H1 (cell line): ENCODE data around the gene HECTD4. TPM values are rescaled to one million over a fixed set of nuclear protein-coding genes. Genes with fewer than 3 reads are reported as not detected.

Experiments
- CHD7 ChIP-seq: fragments of 300-600 bp; sonication (generic); IDR thresholded peaks from 2 replicates; pipeline ENCODE4 v1.7.1; 2012; ENCODE audit warnings: low read length, moderate library complexity, mild to moderate bottlenecking, inconsistent platforms; ENCODE audit not compliant: insufficient replicate concordance
- RBBP5 ChIP-seq: IDR thresholded peaks from 2 replicates; pipeline ENCODE4 v1.7.1; 2012; ENCODE audit warnings: low read depth, mild to moderate bottlenecking, inconsistent platforms, low read length, moderate library complexity, borderline replicate concordance
- polyA plus RNA-seq, 7 experiments: library from polyadenylated mRNA; depleted of rRNA in 3 of 7; stranded (reverse) in 5 of 7; unstranded in 2 of 7; fragments of >200 nt in 5 of 7; fragments of 200-250 nt in 2 of 7; gene quantifications; 1 replicate in 5 of 7; 2 replicates in 1 of 7; 4 replicates in 1 of 7; pipeline versions ENCODE4 v1.2.1 to v1.2.3, GENCODE V29; 2011 to 2013; ENCODE audit warnings: missing spikeins in 2 of 7, mixed read lengths in 2 of 7
- total RNA-seq: library from RNA; stranded (reverse); fragmentation: NEBNext Ultra II Directional; extraction: Animal tissue kit (Norgen Biotek cat#: 25700); gene quantifications from 2 replicates; pipeline ENCODE4 v1.2.1, GENCODE V29; 2021

Gene HECTD4
- total and polyA plus RNA-seq, 2 of the 8 experiments (the other 6 are each of a cell fraction or from before 2014, with no cell fraction given): 6.5 to 33.7 TPM

GRCh38 chr12:112126000-112126438, 256.2 kb downstream of the HECTD4 start (continued):
- TF ChIP-seq CHD7 (no peak), RBBP5 (no peak)
